ENCODE results near the gene PRRC2C.
"Not testable (repeated sequence)": the region's sequence is repeated elsewhere in the genome, so short reads cannot be mapped to it uniquely, and the experiment has no call there.

Gene PRRC2C

GRCh38 chr1:171501305-171502024 is 16.1 kb downstream of the PRRC2C start:
- no peak for DNase-seq

DNA sequence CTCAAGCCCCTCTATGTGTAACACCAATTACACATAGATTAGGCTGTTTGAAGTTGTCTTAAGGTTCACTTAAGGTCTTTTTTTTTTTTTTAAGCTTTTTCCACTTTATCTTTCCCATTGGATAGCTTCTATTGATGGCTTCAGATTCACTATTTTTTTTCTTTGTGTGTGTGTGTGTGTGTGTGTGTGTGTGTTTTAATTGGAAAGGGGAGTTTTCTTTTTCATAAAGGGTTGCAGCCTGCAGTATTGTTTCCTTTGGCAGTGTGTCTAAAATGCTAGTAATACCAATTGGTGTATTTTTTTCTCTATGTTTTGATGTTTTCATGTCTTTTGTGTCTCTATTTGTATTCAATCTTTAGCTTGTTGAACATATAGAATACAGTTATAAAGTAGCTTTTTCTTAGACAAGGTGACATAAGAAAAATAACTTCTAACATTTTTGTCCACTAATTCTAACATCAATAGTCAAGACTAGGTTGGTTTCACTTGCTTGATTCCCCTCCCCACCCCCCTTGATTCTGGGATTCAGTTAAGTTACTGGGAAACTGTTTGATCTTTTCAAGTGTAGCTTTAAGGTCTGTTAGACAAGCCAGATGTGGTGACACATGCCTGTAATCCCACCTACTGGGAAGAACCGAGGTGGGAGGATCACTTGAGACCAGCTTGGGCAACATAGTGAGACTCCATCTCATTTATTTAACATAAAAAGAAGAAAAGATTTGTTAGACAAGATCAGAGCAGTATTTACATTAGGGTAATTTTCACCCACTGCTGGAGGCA is 21.4 kb downstream of the PRRC2C start:
- no peak for DNase-seq

DNA sequence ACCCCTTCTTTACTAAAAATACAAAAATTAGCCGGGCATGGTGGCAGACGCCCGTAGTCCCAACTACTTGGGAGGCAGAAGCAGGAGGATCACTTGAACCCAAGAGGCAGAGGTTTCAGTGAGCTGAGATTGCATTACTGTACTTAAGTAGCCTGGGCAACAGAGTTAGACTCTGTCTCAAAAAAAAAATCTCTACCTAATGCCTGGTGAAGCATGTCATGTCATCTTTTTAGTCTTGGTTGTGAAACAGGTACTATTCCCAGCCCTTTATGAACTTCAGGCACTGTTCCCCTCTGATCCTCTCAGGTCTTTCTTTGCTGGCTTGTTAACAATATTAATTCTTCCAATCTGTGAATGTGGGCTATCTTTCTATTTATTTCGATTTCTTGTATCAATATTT is 22.1 kb downstream of the PRRC2C start:
- DNase-seq, result no peak

DNA sequence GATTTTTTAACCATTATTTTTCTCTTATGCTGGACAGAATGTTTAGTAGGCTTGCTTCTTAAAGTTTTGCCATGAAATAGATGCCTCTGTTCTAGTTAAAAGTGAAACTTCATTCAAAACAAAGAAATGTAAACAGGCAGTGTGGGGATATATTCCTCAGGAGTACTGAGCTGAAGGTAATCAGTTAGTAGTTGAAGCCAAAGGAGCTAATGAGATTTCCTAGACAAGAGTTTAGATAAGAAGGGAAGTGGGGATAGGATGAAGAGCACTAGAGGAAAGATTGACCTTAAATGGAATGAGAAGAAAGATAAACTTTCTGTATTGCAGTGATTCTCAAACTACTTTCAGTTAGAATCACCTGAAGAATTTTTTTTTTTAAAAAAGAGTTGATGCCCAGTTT is 23.9 kb downstream of the PRRC2C start:
- no peak for DNase-seq

- DNase-seq, result no peak
Observed at GRCh38 chr1:171513743-171514142, 28.4 kb downstream of the PRRC2C start.

DNA sequence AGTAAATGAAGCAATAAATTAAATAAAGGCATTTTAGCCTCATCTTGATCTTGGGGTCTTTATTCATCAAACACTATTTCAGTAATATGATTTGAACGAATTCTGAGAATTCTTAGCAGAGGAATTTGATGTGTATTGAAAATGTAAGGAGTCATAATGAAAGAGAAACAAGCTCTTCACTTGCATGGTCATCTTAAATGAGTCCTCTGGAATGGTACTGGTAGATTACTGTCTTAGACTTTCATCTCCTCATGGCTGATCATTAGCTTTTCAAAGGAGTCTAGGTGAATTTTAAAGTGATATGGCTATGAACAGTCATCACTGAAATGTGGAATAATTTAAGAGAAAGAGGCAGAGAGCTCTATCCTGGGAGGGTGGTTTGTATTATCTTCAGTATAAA is 30.0 kb downstream of the PRRC2C start:
- DNase-seq, result no peak

DNA sequence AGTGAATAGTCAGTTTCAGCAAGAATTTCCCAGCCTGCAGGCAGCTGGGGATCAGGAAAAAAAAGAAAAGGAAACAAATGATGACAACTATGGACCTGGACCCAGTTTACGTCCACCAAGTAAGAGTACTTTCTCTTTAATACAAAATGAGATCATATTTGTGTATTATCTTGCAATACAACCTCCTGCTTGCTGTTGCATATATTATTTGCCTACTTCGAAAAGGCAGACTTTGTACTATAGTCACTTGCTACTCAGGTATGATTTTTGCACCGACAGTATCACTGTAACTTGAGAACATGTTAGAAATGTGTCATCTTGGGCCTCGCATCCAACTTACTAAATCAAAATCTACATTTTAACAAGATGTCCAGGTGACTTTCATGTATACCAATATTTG is 30.4 kb downstream of the PRRC2C start:
- DNase-seq, result no peak

- DNase-seq, result no peak
Observed at GRCh38 chr1:171521567-171521966, 36.2 kb downstream of the PRRC2C start.

DNA sequence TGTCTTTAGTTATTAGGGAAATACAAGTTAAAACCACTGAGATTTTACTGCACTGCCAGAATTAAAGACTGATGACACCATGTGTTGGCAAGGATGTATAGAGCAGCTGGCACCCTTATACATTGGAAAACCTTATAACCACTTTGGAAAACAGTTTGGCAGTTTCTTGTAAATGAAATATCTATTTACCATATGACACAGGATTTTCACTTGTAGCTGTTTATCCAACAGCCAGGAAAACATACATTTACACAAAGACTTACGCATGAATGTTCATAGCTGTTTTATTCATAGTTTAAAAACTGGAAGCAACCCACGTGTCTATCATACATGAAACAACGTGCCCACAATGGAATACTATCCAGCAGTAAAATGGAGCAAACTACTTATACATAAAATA is 45.3 kb downstream of the PRRC2C start:
- no peak for DNase-seq

DNA sequence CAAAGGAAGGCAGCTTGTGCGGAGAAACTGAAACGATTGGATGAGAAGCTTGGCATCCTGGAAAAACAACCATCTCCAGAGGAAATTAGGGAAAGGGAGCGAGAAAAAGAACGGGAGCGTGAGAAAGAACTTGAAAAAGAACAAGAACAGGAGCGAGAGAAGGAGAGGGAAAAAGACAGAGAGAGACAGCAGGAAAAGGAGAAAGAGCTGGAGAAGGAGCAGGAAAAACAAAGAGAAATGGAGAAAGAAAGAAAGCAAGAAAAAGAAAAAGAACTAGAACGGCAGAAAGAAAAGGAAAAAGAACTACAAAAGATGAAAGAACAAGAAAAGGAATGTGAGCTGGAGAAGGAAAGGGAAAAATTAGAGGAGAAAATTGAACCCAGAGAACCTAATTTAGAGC is 47.2 kb downstream of the PRRC2C start:
- no peak for DNase-seq

- DNase-seq, result no peak
Observed at GRCh38 chr1:171545523-171545922, 60.2 kb downstream of the PRRC2C start.

GRCh38 chr1:171550050-171550449 is 64.7 kb downstream of the PRRC2C start:
- DNase-seq, result no peak

- not testable (repeated sequence) for DNase-seq
Observed at GRCh38 chr1:171550598-171551100, 65.3 kb downstream of the PRRC2C start.

GRCh38 chr1:171553960-171554359 is 68.6 kb downstream of the PRRC2C start:
- DNase-seq, result not testable (repeated sequence)

DNA sequence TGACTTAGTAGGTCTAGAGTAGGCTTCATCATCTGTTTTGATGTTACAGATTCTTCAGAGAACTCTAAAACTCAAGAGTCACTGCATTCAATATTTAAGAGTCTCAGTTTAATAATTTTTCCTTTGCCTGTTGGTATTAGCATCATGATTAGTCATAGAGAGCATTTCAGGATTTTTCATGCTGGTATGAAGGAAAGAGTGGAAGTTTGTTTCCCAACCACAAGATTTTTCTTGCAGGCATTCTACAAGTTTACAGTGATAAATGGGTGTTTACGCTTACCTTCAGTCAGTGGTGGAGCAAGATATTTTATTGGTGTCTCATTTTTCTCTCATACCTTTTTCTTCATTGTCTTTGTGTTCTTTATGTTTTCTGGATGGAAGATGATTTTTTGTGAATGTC is 78.3 kb downstream of the PRRC2C start:
- DNase-seq, result no peak

DNA sequence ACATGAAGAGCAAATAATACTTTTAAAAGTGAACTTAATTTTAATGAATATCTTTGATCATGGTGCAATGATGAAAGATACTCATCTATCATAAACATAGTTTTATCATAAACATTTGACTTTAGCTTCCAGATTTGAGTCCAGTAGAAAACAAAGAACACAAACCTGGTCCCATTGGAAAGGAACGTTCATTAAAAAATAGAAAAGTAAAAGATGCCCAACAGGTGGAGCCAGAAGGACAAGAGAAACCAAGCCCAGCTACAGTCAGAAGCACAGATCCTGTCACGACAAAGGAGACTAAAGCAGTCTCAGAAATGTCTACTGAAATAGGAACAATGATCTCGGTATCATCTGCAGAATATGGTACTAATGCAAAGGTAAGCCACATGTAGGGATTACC is 81.1 kb downstream of the PRRC2C start:
- DNase-seq, result no peak

GRCh38 chr1:171570295-171570694 is 85.0 kb downstream of the PRRC2C start:
- DNase-seq, result no peak

DNA sequence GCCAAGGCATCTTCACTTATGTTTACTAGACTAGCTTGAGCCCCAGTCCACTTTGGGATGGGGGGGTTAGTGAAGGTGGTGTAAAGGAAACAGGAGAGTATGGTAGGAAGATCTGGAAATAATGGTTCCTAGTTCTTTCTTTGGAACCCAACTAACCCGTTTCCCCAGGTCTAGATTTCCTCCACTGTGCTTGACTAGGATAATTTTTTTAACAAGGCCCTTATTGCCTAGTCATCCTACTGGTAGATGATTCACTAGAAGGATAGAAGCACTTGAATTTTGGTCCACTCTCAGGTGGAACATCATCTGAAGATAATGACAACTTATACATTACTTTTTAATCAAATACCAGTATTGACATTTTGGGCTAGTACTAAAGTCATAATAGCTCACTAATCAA is 90.8 kb downstream of the PRRC2C start:
- no peak for DNase-seq

- no peak for DNase-seq
Observed at GRCh38 chr1:171581226-171581625, 95.9 kb downstream of the PRRC2C start.

DNA sequence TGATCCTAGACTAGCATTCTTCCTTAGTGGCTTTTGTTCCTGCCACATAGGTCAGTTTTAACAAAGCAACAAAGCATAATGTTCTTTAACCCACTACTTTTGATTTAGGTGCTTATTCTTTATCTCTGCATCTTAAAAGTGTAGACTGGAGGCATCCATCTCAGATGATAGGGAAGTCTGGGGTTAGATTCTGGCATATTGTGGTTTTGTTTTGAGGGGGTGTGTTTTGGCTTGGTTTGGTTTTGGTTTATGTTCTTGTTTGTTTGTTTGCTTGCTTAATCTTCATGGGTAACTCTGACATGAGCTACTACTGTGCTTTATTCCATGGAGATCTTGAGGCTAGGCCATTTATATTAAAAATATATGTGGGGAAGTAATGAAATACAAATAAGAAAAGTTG is 96.4 kb downstream of the PRRC2C start:
- no peak for DNase-seq

GRCh38 chr1:171582589-171582988 is 97.3 kb downstream of the PRRC2C start:
- DNase-seq, result no peak

- no peak for DNase-seq
Observed at GRCh38 chr1:171583591-171584201, 98.4 kb downstream of the PRRC2C start.

DNA sequence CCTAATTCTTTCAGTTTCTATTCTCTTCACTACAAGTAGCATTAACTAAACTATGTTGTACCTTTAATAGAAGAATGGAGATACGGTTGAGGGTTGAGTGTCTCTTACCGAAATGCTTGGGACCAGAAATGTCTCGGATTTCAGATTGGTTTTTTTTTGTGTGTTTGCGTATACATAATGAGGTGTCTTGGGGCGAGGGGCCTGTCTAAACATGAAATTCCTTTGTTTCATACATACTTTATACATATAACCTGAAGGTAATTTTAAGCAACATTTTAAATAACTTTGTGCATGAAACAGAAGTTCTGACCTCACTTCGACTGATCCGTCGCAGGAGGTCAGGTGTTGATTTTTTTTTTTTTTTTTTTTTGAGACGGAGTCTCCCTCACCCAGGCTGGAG is 100.4 kb downstream of the PRRC2C start:
- no peak for DNase-seq

DNA sequence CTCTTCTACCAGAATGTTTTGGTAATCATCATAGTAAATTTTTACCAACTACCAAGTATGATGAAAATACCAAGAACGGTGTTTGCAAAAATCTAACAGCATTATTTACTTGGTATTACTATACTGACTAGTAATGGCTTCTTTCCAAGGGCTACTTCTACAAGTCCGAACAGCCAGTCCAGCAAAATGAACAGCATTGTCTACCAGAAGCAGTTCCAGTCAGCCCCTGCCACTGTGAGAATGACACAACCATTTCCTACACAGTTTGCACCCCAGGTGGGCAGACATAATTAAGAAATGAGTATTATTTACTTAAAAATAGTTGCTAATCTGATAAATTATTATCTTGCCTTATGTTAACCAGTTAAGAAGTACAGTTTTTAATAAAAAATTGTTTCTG is 102.9 kb downstream of the PRRC2C start:
- no peak for DNase-seq
